GM23338 (cell line): ENCODE measurements around the gene BCS1L. TPM values are rescaled to one million over a fixed set of nuclear protein-coding genes. Genes with fewer than 3 reads are reported as not detected.

Experiments
- ATAC-seq: fragments of 200-7000 bp; cut with Tn5 transposase; 3 replicates; pipeline ENCODE4 v1.9.1; 2020
- DNase-seq: peaks from one replicate; pipeline ENCODE4 v3.0.0-alpha.2; 2015; ENCODE audit warnings: low spot score
- H2AFZ ChIP-seq: fragments of 200-600 bp; sonication (generic); 2 replicates; pipeline ENCODE4 v1.8.0; 2016; ENCODE audit warnings: antibody characterized with exemption, mild to moderate bottlenecking, moderate library complexity
- H3F3A ChIP-seq: fragments of 200-600 bp; sonication (generic); replicated peaks from 2 replicates; pipeline ENCODE4 v1.8.0; 2017; ENCODE audit warnings: antibody characterized with exemption, mixed run types, low read depth
- H3K27ac ChIP-seq: fragments of 200-600 bp; sonication (generic); 2 replicates; pipeline ENCODE4 v1.6.1; 2016; ENCODE audit warnings: low read depth
- H3K27me3 ChIP-seq: fragments of 200-600 bp; sonication (generic); 2 replicates; pipeline ENCODE4 v1.8.0; 2016; ENCODE audit warnings: mild to moderate bottlenecking, mixed run types, moderate library complexity; ENCODE audit not compliant: insufficient read depth
- H3K36me3 ChIP-seq: fragments of 200-600 bp; sonication (generic); 2 replicates; pipeline ENCODE4 v1.8.0; 2016; ENCODE audit warnings: mild to moderate bottlenecking; ENCODE audit not compliant: insufficient read depth
- H3K4me1 ChIP-seq: fragments of 200-600 bp; sonication (generic); 2 replicates; pipeline ENCODE4 v1.8.0; 2016; ENCODE audit warnings: mild to moderate bottlenecking, moderate library complexity; ENCODE audit not compliant: insufficient read depth
- H3K4me2 ChIP-seq: fragments of 200-600 bp; sonication (generic); 2 replicates; pipeline ENCODE4 v1.7.1; 2017; ENCODE audit warnings: mixed run types
- H3K4me3 ChIP-seq: fragments of 200-600 bp; sonication (generic); 2 replicates; pipeline ENCODE4 v1.6.1; 2016; ENCODE audit warnings: mixed run types
- H3K79me2 ChIP-seq: fragments of 200-600 bp; sonication (generic); replicated peaks from 2 replicates; pipeline ENCODE4 v1.8.0; 2017; ENCODE audit warnings: mild to moderate bottlenecking; ENCODE audit not compliant: insufficient read depth
- H3K9me2 ChIP-seq: fragments of 200-600 bp; sonication (generic); 2 replicates; pipeline ENCODE4 v1.8.0; 2017; ENCODE audit not compliant: insufficient read depth
- H4K20me1 ChIP-seq: fragments of 200-600 bp; sonication (generic); replicated peaks from 2 replicates; pipeline ENCODE4 v1.8.0; 2017; ENCODE audit warnings: mild to moderate bottlenecking; ENCODE audit not compliant: insufficient read depth
- H3K27ac Mint-ChIP-seq: 2 replicates; pipeline ENCODE4 v1.8.0; 2020; ENCODE audit warnings: inconsistent platforms, mild to moderate bottlenecking, moderate library complexity, mixed read lengths
- H3K27me3 Mint-ChIP-seq: 3 replicates; pipeline ENCODE4 v1.8.0; 2022; ENCODE audit warnings: low read depth, mild to moderate bottlenecking, moderate library complexity, mixed read lengths, inconsistent platforms; ENCODE audit not compliant: insufficient read depth, poor library complexity
- H3K36me3 Mint-ChIP-seq: 3 replicates; pipeline ENCODE4 v1.8.0; 2021; ENCODE audit warnings: low read depth, mild to moderate bottlenecking, inconsistent platforms, moderate library complexity, mixed read lengths
- H3K4me1 Mint-ChIP-seq: 3 replicates; pipeline ENCODE4 v1.8.0; 2020; ENCODE audit warnings: mild to moderate bottlenecking, inconsistent platforms, mixed read lengths
- H3K4me3 Mint-ChIP-seq: 3 replicates; pipeline ENCODE4 v1.8.0; 2021; ENCODE audit warnings: moderate library complexity, mild to moderate bottlenecking, inconsistent platforms, mixed read lengths
- H3K9me3 Mint-ChIP-seq: 3 replicates; pipeline ENCODE4 v1.8.0; 2020; ENCODE audit warnings: moderate library complexity, mild to moderate bottlenecking, inconsistent platforms, mixed read lengths
- CREB1 ChIP-seq: fragments of 250-450 bp; sonication (Bioruptor Pico); IDR thresholded peaks from 2 replicates; pipeline ENCODE4 v1.5.0; 2020; ENCODE audit warnings: low read depth, mild to moderate bottlenecking, moderate library complexity
- CTCF ChIP-seq, 2 experiments: fragments of 200-600 bp in 1 of 2; sonication (generic) in 1 of 2; conservative IDR thresholded peaks; 2 replicates each; pipeline versions ENCODE4 v1.5.1 to v1.6.1; 2016 to 2017; ENCODE audit warnings: antibody characterized with exemption in 2 of 2, low read depth in 2 of 2, mild to moderate bottlenecking in 2 of 2, moderate library complexity in 1 of 2
- ETS1 ChIP-seq: IDR thresholded peaks from 2 replicates; pipeline ENCODE4 v1.6.1; 2016; ENCODE audit warnings: antibody characterized with exemption
- EZH2 ChIP-seq: fragments of 200-600 bp; sonication (generic); IDR thresholded peaks from one replicate; pipeline ENCODE4 v1.8.0; 2017; ENCODE audit warnings: antibody characterized with exemption, mild to moderate bottlenecking, low read depth; ENCODE audit not compliant: unreplicated experiment
- JUNB ChIP-seq: IDR thresholded peaks from one replicate; pipeline ENCODE4 v1.6.1; 2016; ENCODE audit warnings: antibody characterized with exemption; ENCODE audit not compliant: unreplicated experiment
- NANOG ChIP-seq: IDR thresholded peaks from 2 replicates; pipeline ENCODE4 v1.6.1; 2016; ENCODE audit warnings: antibody characterized with exemption, borderline replicate concordance
- POLR2AphosphoS5 ChIP-seq: IDR thresholded peaks from 2 replicates; pipeline ENCODE4 v1.6.1; 2016; ENCODE audit warnings: antibody characterized with exemption, low read depth
- REST ChIP-seq: IDR thresholded peaks from one replicate; pipeline ENCODE4 v1.6.1; 2018; ENCODE audit warnings: antibody characterized with exemption; ENCODE audit not compliant: unreplicated experiment
- STAT1 ChIP-seq: IDR thresholded peaks from one replicate; pipeline ENCODE4 v1.6.1; 2016; ENCODE audit warnings: antibody characterized with exemption; ENCODE audit not compliant: unreplicated experiment
- ZNF114 ChIP-seq: fragments of 250-450 bp; sonication (Bioruptor Pico); IDR thresholded peaks from 2 replicates; pipeline ENCODE4 v1.5.0; 2020; ENCODE audit warnings: mild to moderate bottlenecking, moderate library complexity
- polyA plus RNA-seq: library from polyadenylated mRNA; unstranded; fragments of >200 nt; fragmentation: Nextera tagmentation; extraction: Ambion mirVana; gene quantifications from 2 replicates; pipeline ENCODE4 v1.2.1, GENCODE V29; 2016
- total RNA-seq: library from RNA; depleted of rRNA; stranded (reverse); fragments of >200 nt; shearing (Covaris generic); gene quantifications from 2 replicates; pipeline ENCODE4 v1.2.3, GENCODE V29; 2014

BCS1L gene
- total and polyA plus RNA-seq, 2 experiments from 2014 or later, result 16.9 to 31.6 TPM

GRCh38 chr2:218627939-218628338 lies 31.5 kb upstream of the BCS1L start:
- Histone ChIP-seq H3K79me2 (no peaks in the 10 kb centered on the region), H3K4me3 (no peak overlapping the region), H3K4me1 (no peaks in the 10 kb centered on the region), H3F3A (no peaks in the 10 kb centered on the region), H4K20me1 (no peaks in the 10 kb centered on the region), H3K27ac (no peak overlapping the region), H3K4me2 (no peak overlapping the region), H3K9me2 (no peaks in the 10 kb centered on the region; the same call in 1 of the 2 replicates), H3K27me3 (no peaks in the 10 kb centered on the region), H3K36me3 (no peaks in the 10 kb centered on the region), H2AFZ (no peak overlapping the region)
- no peak overlapping the region for H3K4me3 Mint-ChIP-seq
- DNase-seq (no peak), ATAC-seq (no peak)
- no peak overlapping the region for H3K27ac Mint-ChIP-seq
- peaks cover 8% of the 10 kb centered on the region for H3K27me3 Mint-ChIP-seq
- TF ChIP-seq EZH2, result no peak
- TF ChIP-seq JUNB, result no peak
- no peak for TF ChIP-seq STAT1
- TF ChIP-seq POLR2AphosphoS5, result no peak
- TF ChIP-seq REST, result no peak
- no peak for TF ChIP-seq ZNF114 (CRISPR knock-in tag)
- TF ChIP-seq CTCF (conservative IDR thresholded peaks at IDR 0.05; ENCODE audit: low read depth in 2 of 2), result no peak
- no peak for TF ChIP-seq ETS1
- no peak for TF ChIP-seq CREB1 (CRISPR knock-in tag)
- no peak for TF ChIP-seq NANOG
- peaks cover 2% of the 10 kb centered on the region; the same call in 1 of the 3 replicates for H3K4me1 Mint-ChIP-seq
- H3K36me3 Mint-ChIP-seq, result no peaks in the 10 kb centered on the region; the same call in 2 of the 3 replicates
- no peaks in the 10 kb centered on the region for H3K9me3 Mint-ChIP-seq

- no peak overlapping the region for H3K27ac ChIP-seq
- H3K9me2 ChIP-seq, result no peaks in the 10 kb centered on the region; the same call in 1 of the 2 replicates
- Mint-ChIP-seq H3K27ac (no peak overlapping the region), H3K27me3 (peaks cover 10% of the 10 kb centered on the region), H3K4me3 (no peak overlapping the region), H3K36me3 (peaks cover 17% of the 10 kb centered on the region), H3K9me3 (no peaks in the 10 kb centered on the region), H3K4me1 (no peaks in the 10 kb centered on the region)
- H3K27me3 ChIP-seq, result no peaks in the 10 kb centered on the region
- ATAC-seq (no peak), DNase-seq (no peak)
- no peaks in the 10 kb centered on the region for H3K4me1 ChIP-seq
- 0 out of 2 replicates have a peak, but pooled peaks cover 5% of the 10 kb centered on the region for H3K36me3 ChIP-seq
- H3K4me3 ChIP-seq, result no peak overlapping the region
- no peaks in the 10 kb centered on the region for H3K79me2 ChIP-seq
- no peak overlapping the region for H2AFZ ChIP-seq
- H4K20me1 ChIP-seq, result no peaks in the 10 kb centered on the region; the same call in 1 of the 2 replicates
- no peak overlapping the region for H3K4me2 ChIP-seq
- H3F3A ChIP-seq, result no peaks in the 10 kb centered on the region
- no peak for TF ChIP-seq POLR2AphosphoS5
These were observed 27.6 kb upstream of the BCS1L start for GRCh38 chr2:218631837-218632236.
